Osteoblast (primary cell): Measurements from ENCODE around the gene ZSWIM6. TPM values are rescaled to one million over a fixed set of nuclear protein-coding genes. Genes with fewer than 3 reads are reported as not detected.

ENCODE experiments used
- DNase-seq: peaks from one replicate; pipeline ENCODE4 v3.0.0; 2011; ENCODE audit warnings: low spot score, mixed read lengths; ENCODE audit not compliant: insufficient read length; ENCODE audit errors: missing footprints
- H2AFZ ChIP-seq: 2 replicates; pipeline ENCODE4 v1.6.0; 2011; ENCODE audit warnings: mild to moderate bottlenecking, low read length
- H3K27ac ChIP-seq: 2 replicates; pipeline ENCODE4 v1.5.1; 2011; ENCODE audit warnings: mild to moderate bottlenecking, low read depth, low read length, moderate library complexity
- H3K27me3 ChIP-seq: 2 replicates; pipeline ENCODE4 v1.6.0; 2012; ENCODE audit warnings: mild to moderate bottlenecking, control low read depth, inconsistent platforms, low read length, moderate library complexity; ENCODE audit not compliant: insufficient read depth
- H3K36me3 ChIP-seq: 2 replicates; pipeline ENCODE4 v1.5.1; 2011; ENCODE audit warnings: mild to moderate bottlenecking, low read length, control low read depth, moderate library complexity; ENCODE audit not compliant: insufficient read depth
- H3K4me1 ChIP-seq: 2 replicates; pipeline ENCODE4 v1.5.1; 2011; ENCODE audit warnings: mild to moderate bottlenecking, low read length, control low read depth, moderate library complexity; ENCODE audit not compliant: insufficient read depth
- H3K4me2 ChIP-seq: 2 replicates; pipeline ENCODE4 v1.6.0; 2011; ENCODE audit warnings: mild to moderate bottlenecking, low read length; ENCODE audit not compliant: insufficient read depth
- H3K4me3 ChIP-seq: fragments of 200-600 bp; sonication (generic); 3 replicates; pipeline ENCODE4 v1.5.1; 2012; ENCODE audit warnings: mild to moderate bottlenecking, low read length, inconsistent platforms; ENCODE audit not compliant: insufficient read depth
- H3K79me2 ChIP-seq: 2 replicates; pipeline ENCODE4 v1.6.0; 2012; ENCODE audit warnings: mild to moderate bottlenecking, low read length, control low read depth, inconsistent platforms; ENCODE audit not compliant: insufficient read depth
- H3K9me3 ChIP-seq: 2 replicates; pipeline ENCODE4 v1.5.1; 2011; ENCODE audit warnings: low read depth, low read length, control low read depth
- H4K20me1 ChIP-seq: 2 replicates; pipeline ENCODE4 v1.6.0; 2012; ENCODE audit warnings: mild to moderate bottlenecking, low read length, control low read depth; ENCODE audit not compliant: insufficient read depth
- CTCF ChIP-seq: IDR thresholded peaks from 2 replicates; pipeline ENCODE4 v1.5.1; 2011; ENCODE audit warnings: mild to moderate bottlenecking, low read depth, low read length, moderate library complexity; ENCODE audit errors: extremely low read depth
- total RNA-seq: library from RNA; depleted of rRNA; stranded (reverse); fragments of >200 nt; gene quantifications from 2 replicates; pipeline ENCODE4 v1.2.3, GENCODE V29; 2012

ZSWIM6 gene
- total RNA-seq, 1 donor = 10.5 TPM

DNA sequence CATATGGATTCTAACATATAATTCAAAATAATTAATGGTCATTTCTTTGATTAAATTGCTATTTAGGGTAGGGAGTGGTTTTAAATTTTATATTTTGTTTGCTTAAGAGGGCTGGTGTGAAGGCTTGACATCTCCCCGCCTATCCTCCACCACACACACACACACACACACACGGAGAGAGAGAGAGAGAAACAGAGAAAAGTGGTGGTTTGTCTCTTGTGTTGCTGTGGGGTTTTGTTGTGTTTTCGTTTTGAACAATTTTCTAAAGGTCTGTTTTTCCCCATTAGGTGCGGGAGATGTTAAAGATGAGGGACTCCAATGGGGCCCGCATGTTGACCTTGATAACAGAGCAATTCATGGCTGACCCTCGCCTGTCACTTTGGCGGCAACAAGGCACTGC is 161.9 kb downstream of the ZSWIM6 start:
- Histone ChIP-seq H3K79me2 (peaks cover 60% of the 10 kb centered on the region), H3K4me1 (no peaks in the 10 kb centered on the region), H3K4me3 (no peak overlapping the region), H3K36me3 (peaks cover 18% of the 10 kb centered on the region), H3K9me3 (no peaks in the 10 kb centered on the region), H3K27me3 (no peaks in the 10 kb centered on the region), H4K20me1 (peaks cover 15% of the 10 kb centered on the region), H2AFZ (no peak overlapping the region), H3K4me2 (no peak overlapping the region), H3K27ac (no peak overlapping the region)
- DNase-seq = no peak
- TF ChIP-seq CTCF = no peak

GRCh38 chr5:61496446-61496845 is 164.4 kb downstream of the ZSWIM6 start:
- no peak for DNase-seq
- Histone ChIP-seq H3K79me2 (peaks cover 65% of the 10 kb centered on the region), H3K9me3 (no peaks in the 10 kb centered on the region), H4K20me1 (peaks cover 10% of the 10 kb centered on the region), H3K4me3 (no peak overlapping the region), H3K27ac (no peak overlapping the region), H3K4me1 (no peaks in the 10 kb centered on the region), H3K27me3 (no peaks in the 10 kb centered on the region), H2AFZ (no peak overlapping the region), H3K4me2 (no peak overlapping the region), H3K36me3 (peaks cover 18% of the 10 kb centered on the region)
- TF ChIP-seq CTCF = no peak

GRCh38 chr5:61496860-61497259 is 164.8 kb downstream of the ZSWIM6 start:
- Histone ChIP-seq H4K20me1 (peaks cover 10% of the 10 kb centered on the region), H3K4me3 (no peak overlapping the region), H3K27me3 (no peaks in the 10 kb centered on the region), H3K79me2 (peaks cover 69% of the 10 kb centered on the region), H3K27ac (no peak overlapping the region), H3K4me2 (no peak overlapping the region), H3K9me3 (no peaks in the 10 kb centered on the region), H3K4me1 (no peaks in the 10 kb centered on the region), H2AFZ (no peak overlapping the region), H3K36me3 (peaks cover 18% of the 10 kb centered on the region)
- no peak for DNase-seq
- no peak for TF ChIP-seq CTCF

- Histone ChIP-seq H3K9me3 (no peaks in the 10 kb centered on the region), H3K4me1 (no peaks in the 10 kb centered on the region), H3K27ac (no peak overlapping the region), H2AFZ (no peak overlapping the region), H3K27me3 (no peaks in the 10 kb centered on the region), H3K79me2 (peaks cover 72% of the 10 kb centered on the region), H4K20me1 (peaks cover 10% of the 10 kb centered on the region), H3K4me2 (no peak overlapping the region), H3K4me3 (no peak overlapping the region), H3K36me3 (peaks cover 18% of the 10 kb centered on the region)
- DNase-seq = no peak
- TF ChIP-seq CTCF = no peak
These were observed 166.1 kb downstream of the ZSWIM6 start for GRCh38 chr5:61498121-61498520.
